Pancreas (tissue), 10 donors: ENCODE results near the gene DYNLT2B. TPM values are rescaled to one million over a fixed set of nuclear protein-coding genes. Genes with fewer than 3 reads are reported as not detected.
"Not testable (repeated sequence)": the region's sequence is repeated elsewhere in the genome, so short reads cannot be mapped to it uniquely, and the experiment has no call there.

ENCODE experiments used
- ATAC-seq, 4 donors: fragments of 200-7000 bp; cut with Tn5 transposase; one replicate each; pipeline versions ENCODE4 v1.8.0 to v1.9.1; 2020; ENCODE audit warnings: mild to moderate bottlenecking in 4 of 4, moderate library complexity in 4 of 4
- DNase-seq, 6 donors: peaks; one replicate each; pipeline ENCODE4 v3.0.0-alpha.2; 2020
- FAIRE-seq: peaks from 2 replicates; lab custom pipeline; 2012; peaks lifted over from hg19 to GRCh38; lab: Jason Lieb, UNC
- H3K27ac ChIP-seq, 4 donors: fragments of 200-600 bp; sonication (generic); 1 replicate in 3 of 4; 2 replicates in 1 of 4; pipeline versions ENCODE4 v1.5.0 to v1.8.0; 2020
- H3K27me3 ChIP-seq, 4 donors: fragments of 200-600 bp; one replicate each; pipeline ENCODE4 v1.8.0; 2021
- H3K36me3 ChIP-seq, 3 donors: fragments of 200-600 bp; sonication (generic) in 1 of 3; one replicate each; pipeline versions ENCODE4 v1.5.0 to v1.8.0; 2020 to 2021
- H3K4me1 ChIP-seq, 3 donors: fragments of 200-600 bp; one replicate each; pipeline ENCODE4 v1.8.0; 2021
- H3K4me3 ChIP-seq, 4 donors: fragments of 200-600 bp; sonication (generic) in 2 of 4; one replicate each; pipeline versions ENCODE4 v1.5.0 to v1.8.0; 2020 to 2021
- H3K9me3 ChIP-seq, 4 donors: fragments of 200-600 bp; one replicate each; pipeline ENCODE4 v1.8.0; 2021
- CTCF ChIP-seq, 4 donors: fragments of 200-600 bp; sonication (generic) in 3 of 4; IDR thresholded peaks; one replicate each; pipeline versions ENCODE4 v1.5.0 to v1.8.0; 2021; ENCODE audit warnings: antibody characterized with exemption in 4 of 4
- WGBS, 2 donors: extraction: QIAGEN DNeasy Blood & Tissue Kit; methylation state at CpG; one replicate each; pipeline ENCODE4 v1.1.7; 2013; 5-methylcytosine and 5-hydroxymethylcytosine counted together
- intact Hi-C, 3 donors: fragments of 100-400 bp; cut with DNase I; formaldehyde crosslinking; loops; one replicate each; pipeline versions ENCODE4 v1.11.1 to v1.14.2; 2022
- polyA plus RNA-seq, 2 donors: library from polyadenylated mRNA; stranded (reverse); fragments of 200-250 nt; gene quantifications; one replicate each; pipeline ENCODE4 v1.2.3, GENCODE V29; 2013
- total RNA-seq, 6 donors: library from RNA; stranded (reverse); fragmentation: NEBNext Ultra II Directional in 4 of 6; extraction: Animal tissue kit (Norgen Biotek cat#: 25700) in 4 of 6; gene quantifications; one replicate each; pipeline versions ENCODE4 v1.2.1 to v1.2.4, GENCODE V29; 2021 to 2023
- donor health status: healthy with polysubstance abuse.
- donor health status: DM: no; HTN: no; CAD: no; lungs with moderate emphysema.
- donor health status: DM: no; HTN: no; CAD: no.
- donor health status: control.
- donor health status: control.
- donor health status: Bipolar disorder and iron deficiency.
- donor health status: DM: yes; HTN: yes; CAD: no.
- donor health status: DM: no; HTN: no; CAD: no.
- donor health status: DM: no; HTN: no; CAD: no.
- donor health status: DM: yes; HTN: yes; CAD: no.

The DYNLT2B gene
- total and polyA plus RNA-seq, 8 donors = 2.2 to 19.5 (median 2.7) TPM

GRCh38 chr3:196348698-196349097, 30.7 kb upstream of the DYNLT2B start:
- Histone ChIP-seq H3K4me1 (no peaks in the 10 kb centered on the region), H3K9me3 (no peaks in the 10 kb centered on the region), H3K27ac (no peak overlapping the region), H3K4me3 (no peak overlapping the region), H3K27me3 (no peaks in the 10 kb centered on the region), H3K36me3 (peaks cover 0 to 9% (median 0%) of the 10 kb centered on the region in 3 donors)
- FAIRE-seq (no peak), DNase-seq (no peak), ATAC-seq (no peak)
- intact Hi-C loops = no loop called here
- no peak for TF ChIP-seq CTCF (IDR thresholded peaks at IDR 0.05)
- 88 to 93% methylated on average over 3 of the region's 3 CpGs for WGBS, 2 donors

GRCh38 chr3:196344663-196345062, 26.6 kb upstream of the DYNLT2B start:
- no peak overlapping the region for H3K4me3 ChIP-seq
- peaks cover 0 to 5% (median 0%) of the 10 kb centered on the region in 3 donors for H3K36me3 ChIP-seq
- WGBS, 2 donors = 86 to 89% methylated on average over 4 of the region's 4 CpGs
- TF ChIP-seq CTCF (IDR thresholded peaks at IDR 0.05) = no peak
- no peaks in the 10 kb centered on the region for H3K9me3 ChIP-seq
- intact Hi-C loops = no loop called here
- no peaks in the 10 kb centered on the region for H3K4me1 ChIP-seq
- H3K27me3 ChIP-seq = no peaks in the 10 kb centered on the region
- DNase-seq = no peak
- FAIRE-seq = no peak
- no peak overlapping the region for H3K27ac ChIP-seq
- peak in 1 of 4 donors; percentile 59 for ATAC-seq

GRCh38 chr3:196343917-196344316, 25.9 kb upstream of the DYNLT2B start:
- intact Hi-C loops, FAIRE-seq, H3K36me3 ChIP-seq, H3K4me1 ChIP-seq, H3K27ac ChIP-seq, H3K4me3 ChIP-seq, H3K27me3 ChIP-seq, H3K9me3 ChIP-seq, ATAC-seq, DNase-seq: not testable (repeated sequence)
- 91 to 94% methylated on average over 13 of the region's 14 CpGs for WGBS, 2 donors

- H3K4me1 ChIP-seq = no peaks in the 10 kb centered on the region
- no peaks in the 10 kb centered on the region for H3K36me3 ChIP-seq
- FAIRE-seq = no peak
- H3K9me3 ChIP-seq = no peaks in the 10 kb centered on the region
- ATAC-seq = no peak
- 76 to 85% methylated on average over 6 to 7 of the region's 7 CpGs for WGBS, 2 donors
- intact Hi-C loops = no loop called here
- no peak overlapping the region for H3K4me3 ChIP-seq
- DNase-seq = no peak
- no peak overlapping the region for H3K27ac ChIP-seq
- no peaks in the 10 kb centered on the region for H3K27me3 ChIP-seq
- no peak for TF ChIP-seq CTCF (IDR thresholded peaks at IDR 0.05)
Measured at GRCh38 chr3:196341137-196341536, 23.1 kb upstream of the DYNLT2B start.

- no peak overlapping the region for H3K4me3 ChIP-seq
- H3K36me3 ChIP-seq = no peaks in the 10 kb centered on the region
- TF ChIP-seq CTCF (IDR thresholded peaks at IDR 0.05) = no peak
- H3K9me3 ChIP-seq = no peaks in the 10 kb centered on the region
- FAIRE-seq = no peak
- H3K4me1 ChIP-seq = no peaks in the 10 kb centered on the region
- H3K27me3 ChIP-seq = no peaks in the 10 kb centered on the region
- no peak for DNase-seq
- no peak overlapping the region for H3K27ac ChIP-seq
- intact Hi-C loops = no loop called here
- no peak for ATAC-seq
- WGBS, 2 donors = 58 to 63% methylated on average over 2 of the region's 2 CpGs
Measured at GRCh38 chr3:196340466-196340865, 22.4 kb upstream of the DYNLT2B start.
